A549 (cell line): ENCODE measurements around the gene TAX1BP1. TPM values are rescaled to one million over a fixed set of nuclear protein-coding genes. Genes with fewer than 3 reads are reported as not detected.
A peak's percentile ranks its signal among the peaks of the same experiment; 100 is the strongest.

Source experiments
- ATAC-seq, 2 experiments: fragments of 200-7000 bp in 1 of 2; fragments of >200 bp in 1 of 2; cut with Nextera tagmentation in 1 of 2; cut with Tn5 transposase in 1 of 2; 3 replicates each; pipeline versions ENCODE4 v1.8.0 to v1.9.1; 2018 to 2020; ENCODE audit warnings: mild to moderate bottlenecking in 1 of 2, moderate library complexity in 1 of 2
- CTCF ChIA-PET: fragments of 300-600 bp; sonication (Branson Sonifier 250); formaldehyde crosslinking; extraction: SDS; loops from one replicate; lab custom pipeline; 2021; ENCODE audit warnings: antibody characterized with exemption, inconsistent platforms; lab: Yijun Ruan, JAX
- POLR2A ChIA-PET: fragments of 350-600 bp; formaldehyde crosslinking; extraction: SDS; loops from one replicate; lab custom pipeline; 2021; ENCODE audit warnings: antibody characterized with exemption, inconsistent platforms; lab: Yijun Ruan, JAX
- DNase-seq, 2 experiments: peaks; one replicate each; pipeline versions ENCODE4 v3.0.0 to v3.0.0-alpha.2; 2011 to 2016; ENCODE audit warnings: low read depth in 1 of 2, low spot score in 1 of 2
- FAIRE-seq: peaks from 2 replicates; lab custom pipeline; 2011; peaks lifted over from hg19 to GRCh38; lab: Jason Lieb, UNC
- H3K27ac ChIP-seq, 2 experiments: fragments of >200 bp; sonication (Bioruptor Twin); formaldehyde crosslinking; 3 replicates each; pipeline ENCODE4 v1.5.1; 2016 to 2017
- H3K4me1 ChIP-seq: fragments of >200 bp; sonication (Bioruptor Twin); formaldehyde crosslinking; 3 replicates; pipeline ENCODE4 v1.6.1; 2016
- H3K4me2 ChIP-seq: fragments of >200 bp; sonication (Bioruptor Twin); formaldehyde crosslinking; 3 replicates; pipeline ENCODE4 v1.6.1; 2016
- H3K4me3 ChIP-seq: fragments of >200 bp; sonication (Bioruptor Twin); formaldehyde crosslinking; 3 replicates; pipeline ENCODE4 v1.5.1; 2016
- H3K9me3 ChIP-seq: fragments of >200 bp; sonication (Bioruptor Twin); formaldehyde crosslinking; 3 replicates; pipeline ENCODE4 v1.6.1; 2016
- ATOH8 ChIP-seq: fragments of 250-450 bp; sonication (Bioruptor Pico); IDR thresholded peaks from 2 replicates; pipeline ENCODE4 v1.5.0; 2020; ENCODE audit warnings: low read depth, mild to moderate bottlenecking, moderate library complexity
- CBX2 ChIP-seq: fragments of 200-600 bp; sonication (generic); IDR thresholded peaks from 2 replicates; pipeline ENCODE4 v1.6.1; 2016; ENCODE audit warnings: low read depth, mild to moderate bottlenecking, borderline replicate concordance
- CTCF ChIP-seq: fragments of >200 bp; sonication (Bioruptor Twin); formaldehyde crosslinking; IDR thresholded peaks from 3 replicates; pipeline ENCODE4 v1.5.1; 2016
- EHF ChIP-seq: fragments of 250-450 bp; sonication (Bioruptor Pico); IDR thresholded peaks from 2 replicates; pipeline ENCODE4 v1.5.0; 2020; ENCODE audit warnings: mild to moderate bottlenecking
- EHMT2 ChIP-seq: fragments of 200-600 bp; sonication (generic); IDR thresholded peaks from 2 replicates; pipeline ENCODE4 v1.6.1; 2016; ENCODE audit warnings: antibody characterized with exemption, low read depth, mild to moderate bottlenecking, moderate library complexity
- HOXB13 ChIP-seq: fragments of 250-450 bp; sonication (Bioruptor Pico); IDR thresholded peaks from 2 replicates; pipeline ENCODE4 v1.5.0; 2020; ENCODE audit warnings: low read depth, mild to moderate bottlenecking, moderate library complexity
- HOXB5 ChIP-seq: fragments of 250-450 bp; sonication (Bioruptor Pico); IDR thresholded peaks from 2 replicates; pipeline ENCODE4 v1.5.0; 2020; ENCODE audit warnings: mild to moderate bottlenecking, moderate library complexity
- KDM1A ChIP-seq: fragments of 200-600 bp; sonication (generic); IDR thresholded peaks from 2 replicates; pipeline ENCODE4 v1.6.1; 2016; ENCODE audit warnings: low read depth, mild to moderate bottlenecking
- MAFK ChIP-seq: fragments of 450-650 bp; IDR thresholded peaks from 2 replicates; pipeline ENCODE4 v1.6.1; 2014; ENCODE audit not compliant: partially characterized antibody
- MYC ChIP-seq: IDR thresholded peaks from 2 replicates; pipeline ENCODE4 v1.6.1; 2012; ENCODE audit warnings: mild to moderate bottlenecking, inconsistent platforms, low read length, improper control_type of control experiment, borderline replicate concordance
- NPAS2 ChIP-seq: fragments of 250-450 bp; sonication (Bioruptor Pico); IDR thresholded peaks from 2 replicates; pipeline ENCODE4 v1.8.0; 2022; ENCODE audit warnings: mild to moderate bottlenecking, moderate library complexity, borderline replicate concordance
- PBX3 ChIP-seq: IDR thresholded peaks from 2 replicates; pipeline ENCODE4 v1.6.1; 2012
- RAD21 ChIP-seq, 2 experiments: fragments of >200 bp in 1 of 2; sonication (Bioruptor Twin) in 1 of 2; formaldehyde crosslinking in 1 of 2; IDR thresholded peaks in 1 of 2; conservative IDR thresholded peaks in 1 of 2; 2 replicates in 1 of 2; 3 replicates in 1 of 2; pipeline ENCODE4 v1.6.1; 2012 to 2018; ENCODE audit warnings: inconsistent platforms in 1 of 2
- RARB ChIP-seq: fragments of 250-450 bp; sonication (Bioruptor Pico); IDR thresholded peaks from 2 replicates; pipeline ENCODE4 v1.8.0; 2021; ENCODE audit warnings: mild to moderate bottlenecking, moderate library complexity
- RFX5 ChIP-seq: fragments of 450-650 bp; IDR thresholded peaks from 2 replicates; pipeline ENCODE4 v1.7.1; 2014; ENCODE audit warnings: antibody characterized with exemption, mild to moderate bottlenecking, moderate library complexity
- SMC3 ChIP-seq: fragments of >200 bp; sonication (Bioruptor Twin); formaldehyde crosslinking; IDR thresholded peaks from 3 replicates; pipeline ENCODE4 v1.6.1; 2018; ENCODE audit warnings: inconsistent platforms
- SREBF2 ChIP-seq: fragments of 450-650 bp; IDR thresholded peaks from 2 replicates; pipeline ENCODE4 v1.6.1; 2014; ENCODE audit warnings: mild to moderate bottlenecking, moderate library complexity
- TP53 ChIP-seq: fragments of 250-450 bp; sonication (Bioruptor Pico); IDR thresholded peaks from 2 replicates; pipeline ENCODE4 v1.5.0; 2021; ENCODE audit warnings: mild to moderate bottlenecking, moderate library complexity
- USF2 ChIP-seq: fragments of 450-650 bp; IDR thresholded peaks from 2 replicates; pipeline ENCODE4 v1.6.1; 2014; ENCODE audit warnings: antibody characterized with exemption
- ZNF302 ChIP-seq: fragments of 250-450 bp; sonication (Bioruptor Pico); IDR thresholded peaks from 2 replicates; pipeline ENCODE4 v1.9.0; 2021; ENCODE audit warnings: inconsistent platforms, mild to moderate bottlenecking, moderate library complexity
- WGBS: methylation state at CpG from one replicate; pipeline ENCODE4 v1.1.6; 2017; ENCODE audit errors: missing lambda C conversion rate; 5-methylcytosine and 5-hydroxymethylcytosine counted together
- polyA plus RNA-seq, 4 experiments: library from polyadenylated mRNA; depleted of rRNA in 3 of 4; stranded (reverse); fragments of >200 nt; fragmentation: RNase III in 1 of 4; extraction: RNeasy Plus Mini Kit Qiagen cat#74134 plus additional on column Dnase treatment in 1 of 4; gene quantifications; 2 replicates in 3 of 4; 3 replicates in 1 of 4; pipeline ENCODE4 v1.2.3, GENCODE V29; 2011 to 2017
- TF ChIP-seq, protein P1 (sequence below): IDR thresholded peaks from 2 replicates; pipeline ENCODE4 v1.6.1; 2012
- TF ChIP-seq, protein P2 (sequence below): fragments of 250-450 bp; sonication (Bioruptor Pico); IDR thresholded peaks from 2 replicates; pipeline ENCODE4 v1.5.0; 2021; ENCODE audit warnings: mild to moderate bottlenecking, moderate library complexity, borderline replicate concordance

The TAX1BP1 gene
- polyA plus RNA-seq, 2 of the 4 experiments (the other 2 are of a cell fraction) = 105 to 180 TPM

- CTCF ChIA-PET = interaction anchor here (0.6 to 4.4 kb wide), 54 partner anchors 10 to 584 kb away, joined by 3 to 29 read pairs (median 4); partner anchors contain the start of genes EVX1, HIBADH, HOXA13 and TAX1BP1
- peak; percentile 61 for FAIRE-seq
- 13% methylated on average over 2 of the region's 2 CpGs for whole genome bisulfite sequencing
Measured at GRCh38 chr7:27774717-27775328, 34.9 kb downstream of the TAX1BP1 start.

GRCh38 chr7:27775782-27776181 lies 35.8 kb downstream of the TAX1BP1 start:
- ATAC-seq (no peak), FAIRE-seq (no peak), DNase-seq (no peak)
- H3K4me2 ChIP-seq = no peak overlapping the region
- TF ChIP-seq, protein P1, sequence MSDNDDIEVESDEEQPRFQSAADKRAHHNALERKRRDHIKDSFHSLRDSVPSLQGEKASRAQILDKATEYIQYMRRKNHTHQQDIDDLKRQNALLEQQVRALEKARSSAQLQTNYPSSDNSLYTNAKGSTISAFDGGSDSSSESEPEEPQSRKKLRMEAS = no peak
- TF ChIP-seq HOXB5 (CRISPR knock-in tag) (no peak), SREBF2 (no peak), USF2 (no peak), MAFK (no peak), MYC (no peak), ZNF302 (CRISPR knock-in tag) (no peak), NPAS2 (CRISPR knock-in tag) (no peak), RARB (CRISPR knock-in tag) (no peak), EHMT2 (no peak), TP53 (CRISPR knock-in tag) (no peak), ATOH8 (CRISPR knock-in tag) (no peak), KDM1A (no peak), EHF (CRISPR knock-in tag) (no peak)
- TF ChIP-seq, protein P2, sequence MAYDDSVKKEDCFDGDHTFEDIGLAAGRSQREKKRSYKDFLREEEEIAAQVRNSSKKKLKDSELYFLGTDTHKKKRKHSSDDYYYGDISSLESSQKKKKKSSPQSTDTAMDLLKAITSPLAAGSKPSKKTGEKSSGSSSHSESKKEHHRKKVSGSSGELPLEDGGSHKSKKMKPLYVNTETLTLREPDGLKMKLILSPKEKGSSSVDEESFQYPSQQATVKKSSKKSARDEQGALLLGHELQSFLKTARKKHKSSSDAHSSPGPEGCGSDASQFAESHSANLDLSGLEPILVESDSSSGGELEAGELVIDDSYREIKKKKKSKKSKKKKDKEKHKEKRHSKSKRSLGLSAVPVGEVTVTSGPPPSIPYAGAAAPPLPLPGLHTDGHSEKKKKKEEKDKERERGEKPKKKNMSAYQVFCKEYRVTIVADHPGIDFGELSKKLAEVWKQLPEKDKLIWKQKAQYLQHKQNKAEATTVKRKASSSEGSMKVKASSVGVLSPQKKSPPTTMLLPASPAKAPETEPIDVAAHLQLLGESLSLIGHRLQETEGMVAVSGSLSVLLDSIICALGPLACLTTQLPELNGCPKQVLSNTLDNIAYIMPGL (CRISPR knock-in tag) = no peak
- WGBS = 86% methylated on average over 2 of the region's 2 CpGs
- no peak overlapping the region for H3K27ac ChIP-seq
- H3K4me1 ChIP-seq = peaks cover 22% of the 10 kb centered on the region; the same call in 2 of the 3 replicates
- POLR2A ChIA-PET = no interaction called here
- CTCF ChIA-PET = interaction anchor here (0.6 to 3.1 kb wide), 13 partner anchors 9 to 580 kb away, joined by 3 to 27 read pairs (median 5); partner anchors contain the start of gene TAX1BP1
- no peak overlapping the region for H3K4me3 ChIP-seq
- no peaks in the 10 kb centered on the region for H3K9me3 ChIP-seq

More at GRCh38 chr7:27774717-27775328, 34.9 kb downstream of the TAX1BP1 start:
- DNase-seq = peak in 1 of 2 experiments; percentile 55
- Histone ChIP-seq H3K27ac (no peak overlapping the region), H3K4me2 (no peak overlapping the region), H3K4me3 (no peak overlapping the region), H3K4me1 (peaks cover 26% of the 10 kb centered on the region), H3K9me3 (no peaks in the 10 kb centered on the region)
- TF ChIP-seq RFX5 = no peak
- no peak for TF ChIP-seq HOXB13 (CRISPR knock-in tag)
- TF ChIP-seq SMC3 = peak; percentile 76
- peak; percentile 84 to 88 for TF ChIP-seq RAD21 (conservative IDR thresholded peaks at IDR 0.05 in 1 of 2, IDR thresholded peaks at IDR 0.05 in 1 of 2)
- no peak for TF ChIP-seq PBX3
- peak; percentile 88 for TF ChIP-seq CTCF
- TF ChIP-seq CBX2 = no peak
- ATAC-seq = peak in 1 of 2 experiments; percentile 67; a peak in 3 of 6 replicates
- POLR2A ChIA-PET = interaction anchor here (1.2 to 2.6 kb wide), 2 partner anchors 30 to 34 kb away, joined by 3 to 7 read pairs; no protein-coding TSS in a partner anchor
